DND-41 (cell line): ENCODE data around the gene UNC5C.

Experiments used
- ATAC-seq: fragments of 200-7000 bp; cut with Tn5 transposase; 3 replicates; pipeline ENCODE4 v1.9.1; 2021; ENCODE audit warnings: low read depth; ENCODE audit not compliant: insufficient read depth
- DNase-seq: peaks from one replicate; pipeline ENCODE4 v3.0.0-alpha.2; 2020
- H2AFZ ChIP-seq: 2 replicates; pipeline ENCODE4 v1.6.0; 2012; ENCODE audit warnings: low read depth, low read length
- H3K27ac ChIP-seq: 2 replicates; pipeline ENCODE4 v1.5.1; 2012; ENCODE audit warnings: low read length, inconsistent platforms
- H3K27me3 ChIP-seq: fragments of 200-600 bp; sonication (generic); 2 replicates; pipeline ENCODE4 v1.6.0; 2012; ENCODE audit warnings: low read length, mild to moderate bottlenecking, inconsistent platforms; ENCODE audit not compliant: insufficient read depth, poor library complexity
- H3K36me3 ChIP-seq: 2 replicates; pipeline ENCODE4 v1.5.1; 2012; ENCODE audit warnings: low read length, inconsistent platforms; ENCODE audit not compliant: insufficient read depth
- H3K4me1 ChIP-seq: 2 replicates; pipeline ENCODE4 v1.5.1; 2012; ENCODE audit warnings: mild to moderate bottlenecking, low read length; ENCODE audit not compliant: insufficient read depth
- H3K4me2 ChIP-seq: 2 replicates; pipeline ENCODE4 v1.6.0; 2012; ENCODE audit warnings: mild to moderate bottlenecking, moderate library complexity, low read length, inconsistent platforms; ENCODE audit not compliant: insufficient read depth
- H3K4me3 ChIP-seq, 2 experiments: fragments of 200-600 bp in 1 of 2; shearing (Covaris generic) in 1 of 2; 2 replicates each; pipeline ENCODE4 v1.5.1; 2012 to 2016; ENCODE audit warnings: inconsistent platforms in 2 of 2, low read length in 2 of 2, mild to moderate bottlenecking in 2 of 2, low read depth in 1 of 2, moderate library complexity in 1 of 2
- H3K79me2 ChIP-seq: 2 replicates; pipeline ENCODE4 v1.6.0; 2012; ENCODE audit warnings: low read length, inconsistent platforms; ENCODE audit not compliant: insufficient read depth
- H3K9ac ChIP-seq: 2 replicates; pipeline ENCODE4 v1.6.0; 2012; ENCODE audit warnings: low read depth, mild to moderate bottlenecking, inconsistent platforms, low read length, moderate library complexity
- H3K9me3 ChIP-seq: 2 replicates; pipeline ENCODE4 v1.5.1; 2012; ENCODE audit warnings: low read length, moderate library complexity, mild to moderate bottlenecking, inconsistent platforms; ENCODE audit not compliant: insufficient read depth, severe bottlenecking
- H4K20me1 ChIP-seq: 2 replicates; pipeline ENCODE4 v1.6.0; 2012; ENCODE audit warnings: low read length; ENCODE audit not compliant: insufficient read depth
- CTCF ChIP-seq: IDR thresholded peaks from 2 replicates; pipeline ENCODE4 v1.5.1; 2012; ENCODE audit warnings: borderline replicate concordance, low read length, moderate library complexity, mild to moderate bottlenecking; ENCODE audit not compliant: poor library complexity, severe bottlenecking; ENCODE audit errors: extremely low read depth
- EZH2 ChIP-seq: IDR thresholded peaks from 3 replicates; pipeline ENCODE4 v1.6.1; 2012; ENCODE audit warnings: borderline replicate concordance, low read depth, mild to moderate bottlenecking, moderate library complexity, low read length, inconsistent platforms; ENCODE audit not compliant: severe bottlenecking

UNC5C gene

GRCh38 chr4:95193391-95194224 is 355.2 kb downstream of the UNC5C start:
- Histone ChIP-seq H3K27me3 (no peaks in the 10 kb centered on the region), H3K4me2 (no peak overlapping the region), H3K27ac (no peak overlapping the region), H4K20me1 (no peaks in the 10 kb centered on the region), H3K36me3 (no peaks in the 10 kb centered on the region), H3K9me3 (no peaks in the 10 kb centered on the region), H3K79me2 (no peaks in the 10 kb centered on the region), H2AFZ (peak overlapping the region; percentile 15; the same call in 1 of the 2 replicates), H3K9ac (no peak overlapping the region), H3K4me1 (peaks cover 7% of the 10 kb centered on the region), H3K4me3 (no peak overlapping the region)
- no peak for DNase-seq
- no peak for ATAC-seq
- TF ChIP-seq EZH2 (no peak), CTCF (no peak)

- Histone ChIP-seq H2AFZ (no peak overlapping the region), H3K27ac (no peak overlapping the region), H4K20me1 (no peaks in the 10 kb centered on the region), H3K4me1 (peaks cover 8% of the 10 kb centered on the region), H3K4me3 (no peak overlapping the region), H3K9me3 (no peaks in the 10 kb centered on the region), H3K36me3 (no peaks in the 10 kb centered on the region), H3K27me3 (no peaks in the 10 kb centered on the region), H3K79me2 (no peaks in the 10 kb centered on the region), H3K4me2 (no peak overlapping the region), H3K9ac (no peak overlapping the region)
- ATAC-seq: no peak
- DNase-seq: no peak
- no peak for TF ChIP-seq CTCF
- TF ChIP-seq EZH2: no peak
Measured at GRCh38 chr4:95191537-95191936, 357.2 kb downstream of the UNC5C start.

GRCh38 chr4:95190751-95191436 is 357.9 kb downstream of the UNC5C start:
- TF ChIP-seq CTCF (no peak), EZH2 (no peak)
- no peaks in the 10 kb centered on the region for H3K9me3 ChIP-seq
- ATAC-seq: 0 out of 3 replicates have a peak, but pooled peaks have one; percentile 20
- no peaks in the 10 kb centered on the region for H3K36me3 ChIP-seq
- no peak overlapping the region for H3K9ac ChIP-seq
- no peak for DNase-seq
- no peak overlapping the region for H2AFZ ChIP-seq
- H3K27me3 ChIP-seq: no peaks in the 10 kb centered on the region
- no peak overlapping the region for H3K4me2 ChIP-seq
- no peak overlapping the region for H3K4me3 ChIP-seq
- H3K79me2 ChIP-seq: no peaks in the 10 kb centered on the region
- H4K20me1 ChIP-seq: no peaks in the 10 kb centered on the region
- peaks cover 8% of the 10 kb centered on the region for H3K4me1 ChIP-seq
- H3K27ac ChIP-seq: no peak overlapping the region
